Liver (tissue), 9 donors: ENCODE measurements around the gene SEMA4D. TPM values are rescaled to one million over a fixed set of nuclear protein-coding genes. Genes with fewer than 3 reads are reported as not detected.

Experiments
- DNase-seq: peaks from one replicate; pipeline ENCODE4 v3.0.0-alpha.2; 2017; ENCODE audit warnings: low spot score
- H3K27ac ChIP-seq, 2 donors: one replicate each; pipeline ENCODE4 v1.7.0; 2013; ENCODE audit warnings: inconsistent platforms in 2 of 2, low read length in 2 of 2, control low read depth in 1 of 2, low read depth in 1 of 2, mild to moderate bottlenecking in 1 of 2
- H3K27me3 ChIP-seq, 4 donors: one replicate each; pipeline versions ENCODE4 v1.6.1 to v1.7.0; 2013; ENCODE audit warnings: low read length in 3 of 4, inconsistent platforms in 1 of 4, mild to moderate bottlenecking in 1 of 4, moderate library complexity in 1 of 4; ENCODE audit not compliant: control insufficient read depth in 4 of 4, insufficient read depth in 4 of 4
- H3K36me3 ChIP-seq, 4 donors: one replicate each; pipeline versions ENCODE4 v1.6.1 to v1.7.0; 2013; ENCODE audit warnings: low read length in 3 of 4, mild to moderate bottlenecking in 3 of 4, low read depth in 1 of 4, moderate library complexity in 1 of 4; ENCODE audit not compliant: control insufficient read depth in 4 of 4, insufficient read depth in 3 of 4
- H3K4me1 ChIP-seq, 4 donors: one replicate each; pipeline versions ENCODE4 v1.6.1 to v1.7.0; 2013; ENCODE audit warnings: low read length in 3 of 4, mild to moderate bottlenecking in 3 of 4, moderate library complexity in 1 of 4; ENCODE audit not compliant: control insufficient read depth in 4 of 4, insufficient read depth in 4 of 4
- H3K4me3 ChIP-seq, 3 donors: one replicate each; pipeline versions ENCODE4 v1.6.1 to v1.7.0; 2013; ENCODE audit warnings: low read length in 3 of 3, control low read depth in 1 of 3, low read depth in 1 of 3, mild to moderate bottlenecking in 1 of 3
- H3K9ac ChIP-seq, 2 donors: one replicate each; pipeline ENCODE4 v1.7.0; 2013; ENCODE audit warnings: low read length in 2 of 2, mild to moderate bottlenecking in 2 of 2, moderate library complexity in 2 of 2, control low read depth in 1 of 2, low read depth in 1 of 2
- H3K9me3 ChIP-seq, 4 donors: one replicate each; pipeline versions ENCODE4 v1.6.1 to v1.7.0; 2013; ENCODE audit warnings: low read length in 3 of 4; ENCODE audit not compliant: control insufficient read depth in 4 of 4
- CTCF ChIP-seq: fragments of 150-350 bp; IDR thresholded peaks from 2 replicates; pipeline ENCODE4 v1.5.1; 2017; ENCODE audit warnings: improper control_type of control experiment, low read depth, low read length; ENCODE audit not compliant: missing input control
- EGR1 ChIP-seq, 2 donors: IDR thresholded peaks; 2 replicates each; pipeline ENCODE4 v1.6.1; 2016 to 2018; ENCODE audit warnings: antibody characterized with exemption in 2 of 2, low read depth in 2 of 2
- FOXA1 ChIP-seq: IDR thresholded peaks from 2 replicates; pipeline ENCODE4 v1.6.1; 2016; ENCODE audit warnings: antibody characterized with exemption
- FOXA2 ChIP-seq: IDR thresholded peaks from 2 replicates; pipeline ENCODE4 v1.6.1; 2016; ENCODE audit warnings: antibody characterized with exemption
- GABPA ChIP-seq, 2 donors: IDR thresholded peaks in 1 of 2; conservative IDR thresholded peaks in 1 of 2; 2 replicates each; pipeline ENCODE4 v1.6.1; 2016; ENCODE audit warnings: antibody characterized with exemption in 2 of 2, mild to moderate bottlenecking in 1 of 2, moderate library complexity in 1 of 2
- HNF4A ChIP-seq, 2 donors: conservative IDR thresholded peaks; 2 replicates each; pipeline ENCODE4 v1.6.1; 2016; ENCODE audit warnings: antibody characterized with exemption in 2 of 2, mild to moderate bottlenecking in 2 of 2
- HNF4G ChIP-seq: IDR thresholded peaks from 2 replicates; pipeline ENCODE4 v1.6.1; 2016; ENCODE audit warnings: antibody characterized with exemption
- JUND ChIP-seq, 2 donors: IDR thresholded peaks; 2 replicates each; pipeline ENCODE4 v1.6.1; 2016; ENCODE audit warnings: antibody characterized with exemption in 2 of 2
- RAD21 ChIP-seq, 2 donors: IDR thresholded peaks; 2 replicates each; pipeline ENCODE4 v1.6.1; 2016; ENCODE audit warnings: antibody characterized with exemption in 2 of 2, mild to moderate bottlenecking in 2 of 2
- SP1 ChIP-seq: IDR thresholded peaks from 2 replicates; pipeline ENCODE4 v1.6.1; 2018; ENCODE audit warnings: antibody characterized with exemption, mild to moderate bottlenecking
- TAF1 ChIP-seq: conservative IDR thresholded peaks from 2 replicates; pipeline ENCODE4 v1.6.1; 2016; ENCODE audit warnings: antibody characterized with exemption, mild to moderate bottlenecking
- YY1 ChIP-seq: IDR thresholded peaks from 2 replicates; pipeline ENCODE4 v1.6.1; 2016; ENCODE audit warnings: antibody characterized with exemption, mild to moderate bottlenecking
- WGBS: extraction: QIAGEN DNeasy Blood & Tissue Kit; methylation state at CpG from one replicate; pipeline ENCODE4 v1.1.7; 2013; 5-methylcytosine and 5-hydroxymethylcytosine counted together
- polyA plus RNA-seq, 2 donors: library from polyadenylated mRNA; stranded (reverse) in 1 of 2; unstranded in 1 of 2; fragments of 200-250 nt in 1 of 2; fragments of >200 nt in 1 of 2; fragmentation: Nextera tagmentation in 1 of 2; extraction: Ambion mirVana in 1 of 2; gene quantifications; one replicate each; pipeline versions ENCODE4 v1.2.1 to v1.2.3, GENCODE V29; 2013 to 2015
- total RNA-seq, 2 donors: library from RNA; depleted of rRNA; stranded (reverse); fragments of >200 nt; gene quantifications; one replicate each; pipeline ENCODE4 v1.2.3, GENCODE V29; 2014
- TF ChIP-seq, protein P1 (sequence below): IDR thresholded peaks from 2 replicates; pipeline ENCODE4 v1.6.1; 2016; ENCODE audit warnings: antibody characterized with exemption, mild to moderate bottlenecking
- TF ChIP-seq, protein P2 (sequence below): IDR thresholded peaks from 2 replicates; pipeline ENCODE4 v1.6.1; 2016; ENCODE audit warnings: antibody characterized with exemption
- donor health status: healthy.
- donor health status: healthy.
- donor health status: healthy.
- donor health status: healthy.
- donor health status: healthy.

Gene SEMA4D
- total and polyA plus RNA-seq, 4 donors: 1.4 to 12.0 (median 4.1) TPM

GRCh38 chr9:89434636-89435035 lies 63.3 kb downstream of the SEMA4D start:
- Histone ChIP-seq H3K4me1 (peaks cover 0 to 12% (median 11%) of the 10 kb centered on the region in 4 donors), H3K9me3 (no peaks in the 10 kb centered on the region), H3K9ac (no peak overlapping the region), H3K4me3 (no peak overlapping the region), H3K27me3 (no peaks in the 10 kb centered on the region), H3K36me3 (no peaks in the 10 kb centered on the region), H3K27ac (no peak overlapping the region)
- no peak for DNase-seq
- TF ChIP-seq FOXA1: no peak
- TF ChIP-seq SP1: no peak
- no peak for TF ChIP-seq CTCF
- no peak for TF ChIP-seq HNF4G

- DNase-seq: no peak
Measured at GRCh38 chr9:89433826-89434225, 64.1 kb downstream of the SEMA4D start.

DNA sequence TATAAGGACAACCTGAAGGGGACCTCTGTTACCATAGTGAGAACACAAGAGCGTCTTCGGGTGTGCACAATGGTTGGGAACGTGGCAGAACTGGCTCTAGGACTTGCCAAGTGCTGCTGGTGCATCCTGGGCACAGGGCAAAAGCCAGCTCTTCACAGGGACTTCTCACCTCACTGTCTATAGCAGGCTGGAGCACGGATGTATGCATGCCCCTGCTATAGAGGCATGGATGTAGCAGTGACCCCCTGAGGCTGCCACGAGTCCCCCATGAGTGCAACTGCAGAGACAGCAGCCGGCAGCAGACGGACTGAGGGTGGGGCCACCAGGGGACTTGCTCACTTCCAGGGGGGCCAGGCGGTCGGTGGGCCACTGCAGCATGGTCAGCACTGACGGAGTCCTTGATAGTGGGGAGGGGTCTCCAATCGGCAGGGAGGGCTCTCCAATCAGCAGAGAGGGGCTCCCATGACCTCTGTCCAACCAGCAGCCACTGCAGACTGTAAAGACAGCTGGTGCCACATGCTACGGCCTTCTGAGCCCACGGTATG lies 64.9 kb downstream of the SEMA4D start:
- Histone ChIP-seq H3K4me3 (no peak overlapping the region), H3K27me3 (no peaks in the 10 kb centered on the region), H3K9me3 (no peaks in the 10 kb centered on the region), H3K9ac (no peak overlapping the region), H3K27ac (no peak overlapping the region), H3K4me1 (peaks cover 0 to 12% (median 8%) of the 10 kb centered on the region in 4 donors), H3K36me3 (no peaks in the 10 kb centered on the region)
- 85% methylated on average over 13 of the region's 13 CpGs for WGBS
- no peak for TF ChIP-seq EGR1 (IDR thresholded peaks at IDR 0.05; ENCODE audit: low read depth in 2 of 2)
- TF ChIP-seq FOXA2: no peak
- TF ChIP-seq YY1: no peak
- no peak for TF ChIP-seq JUND (IDR thresholded peaks at IDR 0.05)
- TF ChIP-seq TAF1: no peak
- no peak for TF ChIP-seq HNF4G
- TF ChIP-seq, protein P1, sequence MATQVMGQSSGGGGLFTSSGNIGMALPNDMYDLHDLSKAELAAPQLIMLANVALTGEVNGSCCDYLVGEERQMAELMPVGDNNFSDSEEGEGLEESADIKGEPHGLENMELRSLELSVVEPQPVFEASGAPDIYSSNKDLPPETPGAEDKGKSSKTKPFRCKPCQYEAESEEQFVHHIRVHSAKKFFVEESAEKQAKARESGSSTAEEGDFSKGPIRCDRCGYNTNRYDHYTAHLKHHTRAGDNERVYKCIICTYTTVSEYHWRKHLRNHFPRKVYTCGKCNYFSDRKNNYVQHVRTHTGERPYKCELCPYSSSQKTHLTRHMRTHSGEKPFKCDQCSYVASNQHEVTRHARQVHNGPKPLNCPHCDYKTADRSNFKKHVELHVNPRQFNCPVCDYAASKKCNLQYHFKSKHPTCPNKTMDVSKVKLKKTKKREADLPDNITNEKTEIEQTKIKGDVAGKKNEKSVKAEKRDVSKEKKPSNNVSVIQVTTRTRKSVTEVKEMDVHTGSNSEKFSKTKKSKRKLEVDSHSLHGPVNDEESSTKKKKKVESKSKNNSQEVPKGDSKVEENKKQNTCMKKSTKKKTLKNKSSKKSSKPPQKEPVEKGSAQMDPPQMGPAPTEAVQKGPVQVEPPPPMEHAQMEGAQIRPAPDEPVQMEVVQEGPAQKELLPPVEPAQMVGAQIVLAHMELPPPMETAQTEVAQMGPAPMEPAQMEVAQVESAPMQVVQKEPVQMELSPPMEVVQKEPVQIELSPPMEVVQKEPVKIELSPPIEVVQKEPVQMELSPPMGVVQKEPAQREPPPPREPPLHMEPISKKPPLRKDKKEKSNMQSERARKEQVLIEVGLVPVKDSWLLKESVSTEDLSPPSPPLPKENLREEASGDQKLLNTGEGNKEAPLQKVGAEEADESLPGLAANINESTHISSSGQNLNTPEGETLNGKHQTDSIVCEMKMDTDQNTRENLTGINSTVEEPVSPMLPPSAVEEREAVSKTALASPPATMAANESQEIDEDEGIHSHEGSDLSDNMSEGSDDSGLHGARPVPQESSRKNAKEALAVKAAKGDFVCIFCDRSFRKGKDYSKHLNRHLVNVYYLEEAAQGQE: no peak
- no peak for TF ChIP-seq HNF4A (conservative IDR thresholded peaks at IDR 0.05)
- no peak for DNase-seq

More at GRCh38 chr9:89433826-89434225, 64.1 kb downstream of the SEMA4D start:
- Histone ChIP-seq H3K4me3 (no peak overlapping the region), H3K9me3 (no peaks in the 10 kb centered on the region), H3K27me3 (no peaks in the 10 kb centered on the region), H3K9ac (no peak overlapping the region), H3K36me3 (no peaks in the 10 kb centered on the region), H3K27ac (no peak overlapping the region), H3K4me1 (peaks cover 0 to 12% (median 8%) of the 10 kb centered on the region in 4 donors)
- 95% methylated on average over 11 of the region's 11 CpGs for WGBS
- no peak for TF ChIP-seq EGR1 (IDR thresholded peaks at IDR 0.05; ENCODE audit: low read depth in 2 of 2)
- no peak for TF ChIP-seq HNF4G
- TF ChIP-seq RAD21 (IDR thresholded peaks at IDR 0.05): no peak
- TF ChIP-seq, protein P2, sequence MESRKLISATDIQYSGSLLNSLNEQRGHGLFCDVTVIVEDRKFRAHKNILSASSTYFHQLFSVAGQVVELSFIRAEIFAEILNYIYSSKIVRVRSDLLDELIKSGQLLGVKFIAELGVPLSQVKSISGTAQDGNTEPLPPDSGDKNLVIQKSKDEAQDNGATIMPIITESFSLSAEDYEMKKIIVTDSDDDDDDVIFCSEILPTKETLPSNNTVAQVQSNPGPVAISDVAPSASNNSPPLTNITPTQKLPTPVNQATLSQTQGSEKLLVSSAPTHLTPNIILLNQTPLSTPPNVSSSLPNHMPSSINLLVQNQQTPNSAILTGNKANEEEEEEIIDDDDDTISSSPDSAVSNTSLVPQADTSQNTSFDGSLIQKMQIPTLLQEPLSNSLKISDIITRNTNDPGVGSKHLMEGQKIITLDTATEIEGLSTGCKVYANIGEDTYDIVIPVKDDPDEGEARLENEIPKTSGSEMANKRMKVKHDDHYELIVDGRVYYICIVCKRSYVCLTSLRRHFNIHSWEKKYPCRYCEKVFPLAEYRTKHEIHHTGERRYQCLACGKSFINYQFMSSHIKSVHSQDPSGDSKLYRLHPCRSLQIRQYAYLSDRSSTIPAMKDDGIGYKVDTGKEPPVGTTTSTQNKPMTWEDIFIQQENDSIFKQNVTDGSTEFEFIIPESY: no peak
- no peak for TF ChIP-seq GABPA (IDR thresholded peaks at IDR 0.05 in 1 of 2, conservative IDR thresholded peaks at IDR 0.05 in 1 of 2)
- no peak for TF ChIP-seq FOXA1
- no peak for TF ChIP-seq SP1
